ENCODE measurements around the gene SMG6.

- TF ChIP-seq, protein P1, sequence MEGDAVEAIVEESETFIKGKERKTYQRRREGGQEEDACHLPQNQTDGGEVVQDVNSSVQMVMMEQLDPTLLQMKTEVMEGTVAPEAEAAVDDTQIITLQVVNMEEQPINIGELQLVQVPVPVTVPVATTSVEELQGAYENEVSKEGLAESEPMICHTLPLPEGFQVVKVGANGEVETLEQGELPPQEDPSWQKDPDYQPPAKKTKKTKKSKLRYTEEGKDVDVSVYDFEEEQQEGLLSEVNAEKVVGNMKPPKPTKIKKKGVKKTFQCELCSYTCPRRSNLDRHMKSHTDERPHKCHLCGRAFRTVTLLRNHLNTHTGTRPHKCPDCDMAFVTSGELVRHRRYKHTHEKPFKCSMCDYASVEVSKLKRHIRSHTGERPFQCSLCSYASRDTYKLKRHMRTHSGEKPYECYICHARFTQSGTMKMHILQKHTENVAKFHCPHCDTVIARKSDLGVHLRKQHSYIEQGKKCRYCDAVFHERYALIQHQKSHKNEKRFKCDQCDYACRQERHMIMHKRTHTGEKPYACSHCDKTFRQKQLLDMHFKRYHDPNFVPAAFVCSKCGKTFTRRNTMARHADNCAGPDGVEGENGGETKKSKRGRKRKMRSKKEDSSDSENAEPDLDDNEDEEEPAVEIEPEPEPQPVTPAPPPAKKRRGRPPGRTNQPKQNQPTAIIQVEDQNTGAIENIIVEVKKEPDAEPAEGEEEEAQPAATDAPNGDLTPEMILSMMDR (IDR thresholded peaks at IDR 0.05; ENCODE audit: insufficient read depth, low read depth, low read length): no peak
- TF ChIP-seq EZH2 (IDR thresholded peaks at IDR 0.05; ENCODE audit: insufficient read depth, low read length): no peak
Measured at GRCh38 chr17:2181897-2182448, 121.6 kb downstream of the SMG6 start.

Data from astrocyte (in vitro differentiated cells and primary cell).